HL-60 (cell line): ENCODE measurements around the gene RBM33.

Experiments
- DNase-seq, 2 experiments: peaks; one replicate each; pipeline ENCODE4 v3.0.0-alpha.2; 2010 to 2020; ENCODE audit warnings: low read depth in 1 of 2, low spot score in 1 of 2
- H3K27ac ChIP-seq: fragments of 250-450 bp; sonication (Bioruptor Pico); replicated peaks from 2 replicates; pipeline ENCODE4 v1.5.1; 2020; ENCODE audit warnings: mild to moderate bottlenecking, moderate library complexity
- H3K27me3 ChIP-seq: fragments of 250-450 bp; sonication (Bioruptor Pico); 2 replicates; pipeline ENCODE4 v1.5.1; 2021; ENCODE audit warnings: mild to moderate bottlenecking, moderate library complexity; ENCODE audit not compliant: insufficient read depth, poor library complexity, severe bottlenecking
- H3K4me3 ChIP-seq: replicated peaks from 2 replicates; pipeline ENCODE4 v1.5.1; 2011; ENCODE audit warnings: mild to moderate bottlenecking, control low read depth, low read length; ENCODE audit not compliant: insufficient read depth
- GABPA ChIP-seq: IDR thresholded peaks from 2 replicates; pipeline ENCODE4 v1.6.1; 2012; ENCODE audit warnings: low read depth
- POLR2AphosphoS5 ChIP-seq: IDR thresholded peaks from 2 replicates; pipeline ENCODE4 v1.6.1; 2012; ENCODE audit warnings: low read depth
- REST ChIP-seq: IDR thresholded peaks from 2 replicates; pipeline ENCODE4 v1.6.1; 2012; ENCODE audit warnings: low read depth; ENCODE audit not compliant: insufficient replicate concordance
- SPI1 ChIP-seq: IDR thresholded peaks from 2 replicates; pipeline ENCODE4 v1.6.1; 2012; ENCODE audit warnings: low read depth, mild to moderate bottlenecking, borderline replicate concordance
- TF ChIP-seq, protein P1 (sequence below): IDR thresholded peaks from one replicate; pipeline ENCODE4 v1.5.1; 2011; ENCODE audit warnings: low read length, control low read depth, inconsistent platforms; ENCODE audit not compliant: insufficient read depth

RBM33 gene

GRCh38 chr7:155731871-155732270, 87.4 kb downstream of the RBM33 start:
- no peak for TF ChIP-seq POLR2AphosphoS5
- TF ChIP-seq SPI1, result no peak
- TF ChIP-seq GABPA, result no peak
- TF ChIP-seq, protein P1, sequence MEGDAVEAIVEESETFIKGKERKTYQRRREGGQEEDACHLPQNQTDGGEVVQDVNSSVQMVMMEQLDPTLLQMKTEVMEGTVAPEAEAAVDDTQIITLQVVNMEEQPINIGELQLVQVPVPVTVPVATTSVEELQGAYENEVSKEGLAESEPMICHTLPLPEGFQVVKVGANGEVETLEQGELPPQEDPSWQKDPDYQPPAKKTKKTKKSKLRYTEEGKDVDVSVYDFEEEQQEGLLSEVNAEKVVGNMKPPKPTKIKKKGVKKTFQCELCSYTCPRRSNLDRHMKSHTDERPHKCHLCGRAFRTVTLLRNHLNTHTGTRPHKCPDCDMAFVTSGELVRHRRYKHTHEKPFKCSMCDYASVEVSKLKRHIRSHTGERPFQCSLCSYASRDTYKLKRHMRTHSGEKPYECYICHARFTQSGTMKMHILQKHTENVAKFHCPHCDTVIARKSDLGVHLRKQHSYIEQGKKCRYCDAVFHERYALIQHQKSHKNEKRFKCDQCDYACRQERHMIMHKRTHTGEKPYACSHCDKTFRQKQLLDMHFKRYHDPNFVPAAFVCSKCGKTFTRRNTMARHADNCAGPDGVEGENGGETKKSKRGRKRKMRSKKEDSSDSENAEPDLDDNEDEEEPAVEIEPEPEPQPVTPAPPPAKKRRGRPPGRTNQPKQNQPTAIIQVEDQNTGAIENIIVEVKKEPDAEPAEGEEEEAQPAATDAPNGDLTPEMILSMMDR, result no peak
- TF ChIP-seq REST, result no peak
- no peak for DNase-seq
- Histone ChIP-seq H3K27me3 (no peaks in the 10 kb centered on the region), H3K4me3 (no peak overlapping the region), H3K27ac (no peak overlapping the region)

- Histone ChIP-seq H3K4me3 (no peak overlapping the region), H3K27me3 (no peaks in the 10 kb centered on the region), H3K27ac (no peak overlapping the region)
- DNase-seq, result no peak
- TF ChIP-seq SPI1 (no peak), REST (no peak), POLR2AphosphoS5 (no peak), GABPA (no peak)
- TF ChIP-seq, protein P1, result no peak
These were observed 87.8 kb downstream of the RBM33 start for GRCh38 chr7:155732286-155732685.

DNA sequence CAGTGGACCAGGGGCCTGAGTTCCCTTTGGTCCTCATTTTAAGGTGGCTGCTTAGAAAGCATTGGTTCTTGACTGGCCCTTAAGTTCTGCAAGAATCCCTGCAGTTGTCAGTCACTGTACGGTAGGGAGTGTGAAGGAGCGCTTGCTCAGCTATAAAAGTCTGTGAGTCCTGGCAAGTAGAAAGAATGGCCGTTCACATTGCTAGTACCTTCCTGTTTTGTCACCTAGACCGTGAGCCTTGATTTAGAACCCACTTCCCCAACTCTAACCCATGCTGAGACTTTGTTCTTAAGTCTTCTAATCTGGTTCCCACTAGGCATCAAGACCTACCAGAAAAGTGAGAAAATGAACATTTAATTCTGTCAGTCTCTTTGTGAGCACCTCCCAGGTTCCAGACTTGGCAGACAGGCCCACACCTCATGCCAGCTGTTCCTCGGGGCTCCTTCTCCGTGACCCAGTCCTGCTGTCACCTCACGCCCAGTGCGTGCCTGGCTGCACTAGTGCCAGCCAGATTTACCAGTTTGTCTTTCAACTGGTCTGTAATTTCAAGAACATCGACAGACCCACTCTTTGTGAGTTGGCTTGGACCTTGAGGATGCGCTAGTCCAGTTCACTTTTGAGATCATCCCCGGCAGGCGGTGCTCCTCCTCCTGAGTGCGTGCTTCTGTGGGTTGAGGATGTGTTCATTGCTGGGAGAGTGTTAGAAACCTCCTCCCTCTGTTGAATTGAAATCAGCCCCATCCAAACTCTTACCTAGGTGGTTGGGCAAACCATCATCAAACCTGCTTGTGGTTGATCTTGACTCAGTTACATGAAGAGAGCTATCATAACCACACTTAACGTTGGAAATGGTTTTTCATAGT, 89.4 kb downstream of the RBM33 start:
- Histone ChIP-seq H3K27ac (no peak overlapping the region), H3K4me3 (no peak overlapping the region), H3K27me3 (no peaks in the 10 kb centered on the region)
- DNase-seq, result peak in 1 of 2 experiments; percentile 40
- TF ChIP-seq SPI1 (peak; percentile 51; the same call in 1 of the 2 replicates), POLR2AphosphoS5 (no peak)

- Histone ChIP-seq H3K4me3 (no peak overlapping the region), H3K27me3 (no peaks in the 10 kb centered on the region), H3K27ac (no peak overlapping the region)
- DNase-seq, result no peak
- no peak for TF ChIP-seq POLR2AphosphoS5
These were observed 90.0 kb downstream of the RBM33 start for GRCh38 chr7:155734445-155734809.
